Gastroesophageal sphincter (tissue), 4 donors: ENCODE data around the gene THRB. TPM values are rescaled to one million over a fixed set of nuclear protein-coding genes. Genes with fewer than 3 reads are reported as not detected.

Source experiments
- ATAC-seq: fragments of 150-250 bp; one replicate; pipeline ENCODE4 v1.9.1; 2016; ENCODE audit warnings: mild to moderate bottlenecking, moderate library complexity
- H3K27ac ChIP-seq, 4 donors: fragments of 200-600 bp; sonication (generic) in 3 of 4; 1 replicate in 3 of 4; 2 replicates in 1 of 4; pipeline ENCODE4 v1.5.1; 2016 to 2019
- H3K27me3 ChIP-seq: fragments of 200-600 bp; sonication (generic); one replicate; pipeline ENCODE4 v1.5.1; 2019
- H3K36me3 ChIP-seq, 2 donors: fragments of 200-600 bp; sonication (generic); one replicate each; pipeline ENCODE4 v1.5.1; 2019; ENCODE audit warnings: control low read depth in 1 of 2
- H3K4me1 ChIP-seq, 3 donors: fragments of 200-600 bp; sonication (generic); 1 replicate in 2 of 3; 2 replicates in 1 of 3; pipeline ENCODE4 v1.5.1; 2016 to 2019; ENCODE audit warnings: control low read depth in 2 of 3
- H3K4me3 ChIP-seq, 2 donors: fragments of 200-600 bp; sonication (generic); one replicate each; pipeline ENCODE4 v1.5.1; 2019; ENCODE audit warnings: mild to moderate bottlenecking in 1 of 2, moderate library complexity in 1 of 2
- H3K9me3 ChIP-seq, 3 donors: fragments of 200-600 bp; sonication (generic); one replicate each; pipeline ENCODE4 v1.5.1; 2017 to 2019; ENCODE audit warnings: control low read depth in 2 of 3
- CTCF ChIP-seq, 4 experiments: fragments of 200-600 bp in 2 of 4; fragments of 450-650 bp in 2 of 4; sonication (generic) in 1 of 4; IDR thresholded peaks; one replicate each; pipeline ENCODE4 v1.5.1; 2017 to 2019; ENCODE audit warnings: antibody characterized with exemption in 4 of 4, mild to moderate bottlenecking in 2 of 4, moderate library complexity in 2 of 4
- EP300 ChIP-seq: sonication (generic); formaldehyde crosslinking; IDR thresholded peaks from one replicate; pipeline ENCODE4 v1.6.1; 2017; ENCODE audit warnings: antibody characterized with exemption, mild to moderate bottlenecking
- POLR2A ChIP-seq, 2 donors: fragments of 450-650 bp; IDR thresholded peaks; one replicate each; pipeline ENCODE4 v1.6.1; 2017; ENCODE audit warnings: antibody characterized with exemption in 2 of 2, mild to moderate bottlenecking in 2 of 2, moderate library complexity in 1 of 2
- POLR2AphosphoS5 ChIP-seq: sonication (generic); formaldehyde crosslinking; IDR thresholded peaks from one replicate; pipeline ENCODE4 v1.6.1; 2017; ENCODE audit warnings: antibody characterized with exemption
- WGBS, 2 donors: methylation state at CpG; one replicate each; pipeline ENCODE4 v1.1.5; 2018; ENCODE audit warnings: low coverage in 1 of 2; 5-methylcytosine and 5-hydroxymethylcytosine counted together
- total RNA-seq, 4 donors: library from RNA; depleted of rRNA; stranded (reverse); fragments of >200 nt; gene quantifications; one replicate each; pipeline ENCODE4 v1.1.0, GENCODE V29; 2016

Gene THRB
- total RNA-seq, 4 donors from 2014 or later: 42.5 to 61.9 (median 55.8) TPM

- no peaks in the 10 kb centered on the region for H3K36me3 ChIP-seq
- no peak overlapping the region for H3K4me3 ChIP-seq
- H3K27ac ChIP-seq: no peak overlapping the region
- TF ChIP-seq CTCF (IDR thresholded peaks at IDR 0.05) (no peak), EP300 (no peak), POLR2AphosphoS5 (no peak), POLR2A (IDR thresholded peaks at IDR 0.05) (no peak)
- peaks cover 0 to 49% (median 4%) of the 10 kb centered on the region in 3 donors for H3K4me1 ChIP-seq
- ATAC-seq: no peak
- 95 to 100% methylated on average over 6 of the region's 6 CpGs for WGBS, 2 donors
- H3K9me3 ChIP-seq: no peaks in the 10 kb centered on the region
- no peaks in the 10 kb centered on the region for H3K27me3 ChIP-seq
These were observed 46.8 kb downstream of the THRB start for GRCh38 chr3:24447836-24448235.

- 67 to 86% methylated on average over 1 of the region's 1 CpG for WGBS, 2 donors
- H3K36me3 ChIP-seq: no peaks in the 10 kb centered on the region
These were observed 48.6 kb downstream of the THRB start for GRCh38 chr3:24446032-24446431.

DNA sequence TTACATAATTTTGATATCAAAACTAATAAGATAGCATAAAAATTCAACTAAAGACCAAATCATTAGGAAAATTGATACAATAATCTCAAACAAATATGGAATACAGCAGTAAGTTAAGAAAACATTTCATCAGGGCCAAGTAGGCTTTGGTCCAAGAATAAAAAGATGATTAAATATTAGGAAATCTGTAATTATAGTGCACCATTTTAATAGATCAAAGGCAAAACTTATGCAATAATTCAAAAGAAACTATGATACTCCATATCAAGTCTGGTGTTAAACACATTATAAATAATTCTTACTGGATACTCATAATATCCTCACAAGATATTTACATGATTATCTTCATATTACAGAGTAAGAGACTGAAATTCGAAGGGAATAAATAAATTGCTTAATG lies 51.2 kb downstream of the THRB start:
- H3K36me3 ChIP-seq: no peaks in the 10 kb centered on the region
- WGBS, 2 donors: 0 to 93% methylated on average over 1 of the region's 1 CpG
- no peak for ATAC-seq
- no peaks in the 10 kb centered on the region for H3K9me3 ChIP-seq
- peaks cover 0 to 21% (median 0%) of the 10 kb centered on the region in 3 donors for H3K4me1 ChIP-seq
- no peak overlapping the region for H3K4me3 ChIP-seq
- no peak overlapping the region for H3K27ac ChIP-seq
- H3K27me3 ChIP-seq: no peaks in the 10 kb centered on the region
- TF ChIP-seq POLR2A (IDR thresholded peaks at IDR 0.05) (no peak), POLR2AphosphoS5 (no peak), EP300 (no peak)

More at GRCh38 chr3:24446032-24446431, 48.6 kb downstream of the THRB start:
- H3K9me3 ChIP-seq: no peaks in the 10 kb centered on the region
- no peak overlapping the region for H3K27ac ChIP-seq
- H3K4me3 ChIP-seq: no peak overlapping the region
- no peak for TF ChIP-seq EP300
- TF ChIP-seq POLR2A (IDR thresholded peaks at IDR 0.05): no peak
- no peak for TF ChIP-seq POLR2AphosphoS5
- TF ChIP-seq CTCF (IDR thresholded peaks at IDR 0.05): no peak
- peaks cover 0 to 41% (median 4%) of the 10 kb centered on the region in 3 donors for H3K4me1 ChIP-seq
- no peaks in the 10 kb centered on the region for H3K27me3 ChIP-seq
- no peak for ATAC-seq

DNA sequence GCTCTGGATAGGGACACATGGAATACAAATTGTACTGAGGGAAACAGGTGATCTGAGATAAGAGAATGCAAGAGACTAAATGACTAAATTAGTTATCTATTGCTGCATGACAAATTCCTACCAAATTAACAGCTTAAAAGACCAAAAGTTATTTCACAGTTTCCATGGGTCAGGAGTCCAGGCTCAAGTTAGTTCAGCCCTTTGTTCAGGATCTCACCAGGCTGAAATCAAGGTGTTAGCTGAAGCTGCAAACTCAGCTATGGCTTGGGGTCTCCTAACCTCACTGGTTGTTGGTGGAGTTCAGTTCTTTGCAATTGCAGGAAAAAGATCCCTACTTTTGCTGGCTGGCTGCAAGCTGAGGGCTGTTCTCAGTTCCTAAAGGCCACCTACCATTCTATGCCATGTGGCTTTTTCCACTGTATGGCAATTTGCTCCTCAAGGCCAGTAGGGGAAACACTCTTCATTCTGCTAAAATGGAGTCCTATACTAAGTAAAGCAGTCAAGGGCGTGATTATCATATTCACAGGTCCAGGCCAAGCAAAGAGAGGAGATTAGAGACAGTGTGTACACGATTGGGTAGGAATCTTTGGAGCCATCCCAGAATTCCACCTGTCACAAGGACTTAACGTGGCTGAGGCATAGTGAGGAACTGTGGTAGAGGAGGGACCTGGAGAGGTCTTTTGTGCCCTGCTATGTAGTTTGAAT lies 53.7 kb downstream of the THRB start:
- Histone ChIP-seq H3K9me3 (no peaks in the 10 kb centered on the region), H3K27ac (no peak overlapping the region), H3K4me1 (peaks cover 0 to 11% (median 0%) of the 10 kb centered on the region in 3 donors), H3K27me3 (no peaks in the 10 kb centered on the region), H3K4me3 (no peak overlapping the region), H3K36me3 (no peaks in the 10 kb centered on the region)
- 61% methylated on average over 3 of the region's 3 CpGs; no CpG with 5 or more reads in 1 of the 2 donors for WGBS, 2 donors
- TF ChIP-seq CTCF (IDR thresholded peaks at IDR 0.05): no peak
- no peak for TF ChIP-seq POLR2AphosphoS5
- TF ChIP-seq POLR2A (IDR thresholded peaks at IDR 0.05): no peak
- no peak for TF ChIP-seq EP300
- ATAC-seq: no peak

DNA sequence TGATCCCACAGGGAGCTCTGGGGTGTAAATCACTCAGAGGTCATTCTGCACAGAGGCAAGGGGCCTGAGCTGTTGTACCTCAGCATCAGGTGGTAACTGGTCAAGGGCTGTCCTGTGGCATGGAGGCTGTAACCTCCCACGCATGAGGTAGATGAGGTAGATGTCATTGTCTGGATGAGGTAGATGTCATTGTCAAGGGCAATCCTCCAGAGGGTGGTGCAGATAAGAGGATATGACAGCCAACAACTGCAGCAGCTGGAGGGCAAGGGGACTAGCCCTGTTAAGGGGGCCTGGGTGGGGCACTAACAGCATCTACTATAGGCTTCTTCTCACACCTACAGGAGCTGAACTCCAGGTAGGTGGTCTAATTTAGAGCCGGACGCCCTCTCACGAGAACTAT lies 55.6 kb downstream of the THRB start:
- 93 to 96% methylated on average over 3 of the region's 4 CpGs for WGBS, 2 donors
- Histone ChIP-seq H3K27me3 (no peaks in the 10 kb centered on the region), H3K4me1 (peaks cover 0 to 20% (median 0%) of the 10 kb centered on the region in 3 donors), H3K9me3 (no peaks in the 10 kb centered on the region), H3K4me3 (no peak overlapping the region), H3K36me3 (no peaks in the 10 kb centered on the region), H3K27ac (no peak overlapping the region)
- no peak for ATAC-seq
- TF ChIP-seq EP300: no peak
- no peak for TF ChIP-seq POLR2A (IDR thresholded peaks at IDR 0.05)
- no peak for TF ChIP-seq POLR2AphosphoS5
- TF ChIP-seq CTCF (IDR thresholded peaks at IDR 0.05): no peak
